HT-29 (cell line): ENCODE data around the gene TGFBR2. TPM values are rescaled to one million over a fixed set of nuclear protein-coding genes. Genes with fewer than 3 reads are reported as not detected.
A peak's percentile ranks its signal among the peaks of the same experiment; 100 is the strongest.

Experiments used
- DNase-seq: peaks from one replicate; pipeline ENCODE4 v3.0.0-alpha.2; 2015; ENCODE audit warnings: low spot score
- total RNA-seq: library from RNA; depleted of rRNA; stranded (reverse); fragments of >200 nt; shearing (Covaris generic); gene quantifications from 2 replicates; pipeline ENCODE4 v1.2.3, GENCODE V29; 2014

The TGFBR2 gene
- total RNA-seq, 1 experiment from 2014 or later: 42.9 TPM

DNA sequence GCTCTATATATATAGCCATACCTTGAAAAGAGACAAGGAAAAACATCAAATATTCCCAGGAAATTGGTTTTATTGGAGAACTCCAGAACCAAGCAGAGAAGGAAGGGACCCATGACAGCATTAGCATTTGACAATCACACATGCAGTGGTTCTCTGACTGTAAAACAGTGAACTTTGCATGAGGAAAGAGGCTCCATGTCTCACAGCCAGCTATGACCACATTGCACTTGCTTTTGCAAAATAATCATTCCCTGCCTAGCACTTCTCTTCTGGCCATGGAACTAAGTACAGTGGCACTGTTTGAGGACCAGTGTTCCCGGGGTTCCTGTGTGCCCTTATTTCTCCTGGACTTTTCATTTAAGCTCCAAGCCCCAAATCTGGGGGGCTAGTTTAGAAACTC is 85.5 kb downstream of the TGFBR2 start:
- DNase-seq: no peak

DNA sequence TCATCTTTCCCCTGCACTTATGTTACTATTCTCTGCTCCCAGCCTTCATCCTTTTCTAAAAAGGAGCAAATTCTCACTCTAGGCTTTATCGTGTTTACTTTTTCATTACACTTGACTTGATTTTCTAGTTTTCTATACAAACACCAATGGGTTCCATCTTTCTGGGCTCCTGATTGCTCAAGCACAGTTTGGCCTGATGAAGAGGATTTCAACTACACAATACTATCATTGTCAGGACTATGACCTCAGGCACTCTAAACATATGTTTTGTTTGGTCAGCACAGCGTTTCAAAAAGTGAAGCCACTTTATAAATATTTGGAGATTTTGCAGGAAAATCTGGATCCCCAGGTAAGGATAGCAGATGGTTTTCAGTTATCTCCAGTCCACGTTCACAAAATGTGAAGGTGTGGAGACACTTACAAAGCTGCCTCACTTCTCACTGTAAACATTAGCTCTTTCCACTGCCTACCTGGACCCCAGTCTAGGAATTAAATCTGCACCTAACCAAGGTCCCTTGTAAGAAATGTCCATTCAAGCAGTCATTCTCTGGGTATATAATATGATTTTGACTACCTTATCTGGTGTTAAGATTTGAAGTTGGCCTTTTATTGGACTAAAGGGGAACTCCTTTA is 86.2 kb downstream of the TGFBR2 start:
- no peak for DNase-seq

DNA sequence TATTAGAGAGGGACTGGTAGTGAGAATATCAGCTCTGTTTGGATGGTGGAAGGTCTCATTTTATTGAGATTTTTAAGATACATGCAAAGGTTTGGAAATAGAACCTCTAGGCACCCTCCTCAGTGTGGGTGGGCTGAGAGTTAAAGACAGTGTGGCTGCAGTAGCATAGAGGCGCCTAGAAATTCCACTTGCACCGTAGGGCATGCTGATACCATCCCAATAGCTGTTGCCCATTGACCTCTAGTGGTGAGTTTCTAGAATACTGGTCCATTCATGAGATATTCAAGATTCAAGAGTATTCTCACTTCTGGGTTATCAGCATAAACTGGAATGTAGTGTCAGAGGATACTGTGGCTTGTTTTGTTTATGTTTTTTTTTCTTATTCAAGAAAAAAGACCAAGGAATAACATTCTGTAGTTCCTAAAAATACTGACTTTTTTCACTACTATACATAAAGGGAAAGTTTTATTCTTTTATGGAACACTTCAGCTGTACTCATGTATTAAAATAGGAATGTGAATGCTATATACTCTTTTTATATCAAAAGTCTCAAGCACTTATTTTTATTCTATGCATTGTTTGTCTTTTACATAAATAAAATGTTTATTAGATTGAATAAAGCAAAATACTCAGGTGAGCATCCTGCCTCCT is 87.2 kb downstream of the TGFBR2 start:
- peak; percentile 71 for DNase-seq

DNA sequence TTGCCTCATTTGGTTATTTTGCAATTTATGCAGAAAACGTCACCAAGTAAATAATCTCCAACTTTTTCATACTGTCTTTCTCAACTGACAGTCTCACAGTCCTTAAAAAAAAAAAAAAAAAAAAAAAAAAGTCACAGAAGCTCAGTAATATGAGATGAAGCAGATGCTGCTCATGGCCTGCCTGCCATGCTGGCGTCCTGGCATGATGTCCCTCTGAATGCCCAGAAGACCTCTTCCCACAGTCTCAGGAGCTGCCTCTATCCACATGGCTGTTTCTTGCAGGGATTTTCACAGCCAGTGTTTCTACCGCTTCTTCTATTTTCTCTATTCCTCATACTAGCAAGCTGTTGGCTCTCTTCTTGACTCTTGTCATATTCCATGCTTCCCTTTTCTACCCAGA is 87.7 kb downstream of the TGFBR2 start:
- DNase-seq: no peak

DNA sequence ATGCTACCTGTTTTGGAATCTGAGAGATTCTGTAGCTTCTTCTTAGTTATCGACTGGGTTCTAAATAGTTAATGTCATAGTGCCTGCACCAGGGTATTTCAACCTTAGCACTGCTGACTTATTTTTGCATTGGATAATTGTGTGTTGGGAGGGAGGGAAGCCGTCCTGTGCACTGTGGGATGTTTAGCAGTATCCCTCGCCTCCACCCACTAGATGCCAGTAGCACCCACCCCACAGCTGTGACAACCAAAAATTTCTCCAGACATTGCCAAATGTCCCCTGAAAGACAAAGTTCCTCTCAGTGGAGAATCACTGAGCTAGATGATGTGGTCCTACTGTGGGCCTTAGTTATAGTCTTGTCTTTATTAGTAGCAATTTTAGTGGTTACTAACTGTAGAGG is 88.3 kb downstream of the TGFBR2 start:
- DNase-seq: no peak

DNA sequence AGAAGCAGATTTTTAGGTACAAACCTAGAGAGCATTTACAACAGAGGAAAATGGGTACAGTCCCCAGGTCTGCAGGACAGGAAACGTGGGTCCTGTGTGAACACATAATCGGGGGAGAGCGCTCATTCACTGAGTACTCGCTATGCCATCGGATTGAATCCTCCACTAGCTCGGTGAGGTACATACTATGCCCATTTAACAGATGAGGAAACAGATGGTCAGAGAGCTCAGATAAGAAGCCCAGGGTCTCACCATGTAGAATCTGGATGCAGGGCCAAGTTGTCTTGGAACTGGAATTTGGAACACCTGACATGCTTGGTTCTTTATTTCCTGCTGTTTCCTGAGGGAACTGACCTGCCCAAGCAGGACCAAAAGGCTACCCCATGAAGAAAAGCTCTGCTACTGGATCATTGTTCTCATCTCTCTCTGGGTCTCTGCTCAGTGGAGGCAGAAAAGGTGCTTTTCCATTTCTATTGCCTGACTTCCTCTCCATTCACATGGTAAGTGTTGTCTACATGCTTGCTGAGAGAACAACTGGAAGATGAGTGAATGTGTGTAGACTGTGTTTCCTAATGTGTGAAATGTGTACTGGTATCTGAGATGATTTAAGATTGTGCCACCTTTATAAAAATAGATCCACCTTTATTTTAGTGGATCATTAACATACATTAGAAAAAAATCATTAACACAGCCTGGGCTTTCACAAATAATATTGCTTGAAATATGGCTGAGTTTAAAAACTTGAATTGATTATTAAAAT is 89.1 kb downstream of the TGFBR2 start:
- no peak for DNase-seq

DNA sequence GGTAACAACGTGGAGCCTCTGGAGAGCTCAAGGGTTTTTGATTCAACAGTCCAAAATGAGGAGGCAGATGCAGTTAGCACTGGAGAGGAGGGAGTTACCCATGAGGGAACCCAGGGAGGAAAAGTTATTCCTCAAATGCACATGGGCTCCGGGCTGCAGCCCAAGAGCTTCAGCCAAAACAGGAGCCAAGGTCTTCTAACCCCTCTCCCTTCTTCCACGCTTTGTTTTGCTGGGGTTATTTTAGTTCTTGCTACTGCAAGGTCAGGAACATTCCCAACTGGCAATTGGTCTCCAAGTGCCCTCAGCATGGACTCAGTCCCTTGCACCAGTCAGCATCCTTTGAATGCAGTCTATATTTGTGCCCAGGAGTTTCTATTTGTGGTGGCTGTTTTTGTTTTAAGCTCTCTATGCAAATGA is 90.0 kb downstream of the TGFBR2 start:
- DNase-seq: no peak

DNA sequence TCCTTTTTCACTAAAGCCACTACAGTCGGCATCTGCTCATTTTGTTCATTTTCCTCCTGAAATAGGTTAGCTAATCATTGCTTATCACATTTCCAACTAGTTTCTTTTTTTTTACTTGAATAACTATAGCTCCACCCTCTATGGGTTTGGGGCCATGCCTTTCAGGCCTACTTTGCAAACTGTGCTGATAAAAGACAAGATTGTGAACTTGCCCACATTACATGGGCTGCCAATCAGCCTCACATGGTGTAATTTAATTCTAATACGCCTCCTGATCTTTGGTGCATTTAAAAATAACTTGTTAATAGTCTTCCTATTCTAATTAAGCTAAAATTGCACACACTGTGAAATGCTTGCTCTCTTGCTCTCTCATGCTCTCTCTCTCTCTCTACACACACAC is 90.5 kb downstream of the TGFBR2 start:
- DNase-seq: no peak

DNA sequence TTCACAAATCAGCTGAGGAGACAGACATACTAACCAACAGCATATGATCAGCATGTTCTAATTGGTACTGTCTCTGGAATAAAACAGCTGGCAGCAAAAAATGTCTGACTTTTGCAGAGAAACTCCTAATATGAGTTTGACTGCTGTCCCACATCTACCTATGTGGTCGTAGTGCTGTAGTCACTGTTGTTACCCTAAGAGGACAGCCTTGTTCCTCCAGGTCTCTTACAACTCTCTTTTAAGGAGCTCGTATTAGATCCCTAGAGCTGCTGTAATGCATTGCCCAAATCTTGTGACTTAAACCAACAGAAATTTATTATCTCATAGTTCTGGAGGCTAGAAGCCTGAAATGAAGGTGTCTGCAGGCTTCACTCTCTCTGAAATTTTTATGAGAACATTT is 92.1 kb downstream of the TGFBR2 start:
- no peak for DNase-seq

DNA sequence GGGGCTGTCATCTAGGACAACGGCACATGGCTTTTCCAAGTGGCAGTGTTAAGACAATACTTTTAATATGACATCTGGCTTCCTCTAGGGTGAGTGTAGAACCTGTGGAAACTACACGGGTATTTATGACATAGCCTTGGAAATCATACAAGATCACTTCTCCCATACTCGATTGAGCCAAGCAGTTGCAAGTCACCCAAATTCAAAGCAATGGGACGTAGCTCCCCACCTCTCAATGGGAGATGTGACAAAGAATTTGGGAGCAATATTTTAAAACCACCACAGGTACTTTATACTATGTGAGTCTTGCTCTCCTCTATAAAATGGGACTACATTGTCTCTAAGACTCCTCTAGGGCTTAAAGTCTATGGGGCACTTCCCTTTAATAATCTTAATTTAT is 93.5 kb downstream of the TGFBR2 start:
- DNase-seq: no peak

DNA sequence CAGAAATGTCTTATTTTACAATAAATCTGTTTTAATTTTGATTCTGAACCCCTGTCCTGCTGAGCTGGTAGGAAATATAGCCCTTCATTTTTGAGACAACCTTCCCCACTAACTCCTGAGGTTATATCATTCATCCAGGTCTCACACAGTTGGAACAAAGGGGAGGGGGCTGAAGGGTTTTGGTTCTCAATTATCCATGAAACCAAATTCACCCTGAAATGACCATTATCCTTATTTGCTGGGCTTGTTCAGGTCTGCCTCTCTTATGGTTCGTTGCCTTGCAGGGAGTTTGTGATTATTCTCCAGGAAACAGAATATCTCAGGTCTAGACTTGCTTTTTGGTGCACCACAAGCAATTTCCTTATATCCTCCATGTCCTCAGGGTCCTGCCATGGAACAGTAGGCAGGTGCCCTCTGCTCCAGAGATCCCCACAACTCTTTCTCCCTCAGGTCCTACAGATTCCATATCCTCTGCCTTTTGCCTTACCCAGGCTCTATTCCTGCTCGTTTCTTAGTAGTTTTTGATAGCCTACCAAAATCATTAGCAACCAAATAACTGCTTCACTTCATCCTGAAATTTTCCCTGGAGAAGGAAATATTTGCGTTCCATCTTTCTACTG is 94.4 kb downstream of the TGFBR2 start:
- no peak for DNase-seq

DNA sequence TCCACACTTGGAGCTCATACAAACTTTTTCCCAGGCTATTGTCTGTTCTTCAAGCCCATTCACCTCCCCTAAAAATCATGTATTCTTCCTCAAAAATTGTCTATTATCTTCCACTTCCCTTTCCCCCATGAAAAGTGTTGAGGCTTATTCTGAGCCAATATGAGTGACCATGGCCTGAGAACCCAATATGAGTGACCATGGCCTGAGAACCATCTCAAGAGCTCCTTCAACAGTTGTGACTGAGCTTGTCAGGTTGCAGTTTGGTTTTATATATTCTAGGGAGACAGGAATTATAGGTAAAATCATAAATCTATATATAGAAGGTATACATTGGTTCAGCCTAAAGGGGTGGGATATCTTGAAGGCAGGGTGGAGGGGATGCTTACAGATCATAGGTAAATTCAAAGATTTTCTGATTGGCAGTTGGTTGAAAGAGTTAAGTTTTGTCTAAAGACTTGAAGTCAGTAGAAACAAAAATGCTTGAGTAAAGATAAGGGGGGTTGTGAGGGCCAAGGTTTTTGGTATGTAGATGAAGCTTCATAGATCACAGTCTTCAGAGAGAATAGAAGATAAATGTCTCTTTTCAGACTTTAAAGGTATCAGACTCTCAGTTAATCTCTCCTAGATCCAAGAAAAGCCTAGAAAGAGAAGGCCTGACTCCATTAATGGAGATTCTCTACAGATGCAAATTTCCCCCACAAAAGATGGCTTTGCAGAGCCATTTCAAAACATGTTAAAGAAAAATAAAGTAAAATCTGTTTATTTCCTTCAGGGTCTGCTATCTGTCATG is 95.8 kb downstream of the TGFBR2 start:
- DNase-seq: no peak

DNA sequence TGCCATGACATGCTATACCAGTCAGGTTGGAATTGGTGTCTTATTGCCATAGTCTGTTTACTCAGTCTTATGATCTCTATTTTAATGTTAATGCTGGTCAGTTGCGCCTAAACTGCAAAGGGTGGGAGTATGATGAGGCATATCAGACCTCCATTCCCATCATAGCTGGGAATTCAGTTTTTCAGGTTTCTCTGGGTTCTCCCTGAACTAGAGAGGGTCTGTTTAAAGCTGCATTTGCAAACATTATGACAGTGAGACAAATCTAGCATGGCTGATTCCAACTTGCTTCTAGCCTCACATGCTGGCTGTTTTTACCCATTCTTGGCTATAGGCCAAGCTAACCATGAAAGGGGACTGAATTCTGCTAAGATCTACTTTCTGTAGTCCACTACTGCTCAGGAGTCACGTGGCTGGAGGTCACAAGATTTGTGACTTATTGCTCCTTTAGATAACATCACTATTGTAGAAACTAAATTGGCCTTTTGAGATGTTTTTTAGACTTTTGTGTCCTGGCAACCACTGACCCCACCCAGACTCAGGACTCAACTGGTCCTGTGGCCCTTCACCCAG is 96.5 kb downstream of the TGFBR2 start:
- no peak for DNase-seq

DNA sequence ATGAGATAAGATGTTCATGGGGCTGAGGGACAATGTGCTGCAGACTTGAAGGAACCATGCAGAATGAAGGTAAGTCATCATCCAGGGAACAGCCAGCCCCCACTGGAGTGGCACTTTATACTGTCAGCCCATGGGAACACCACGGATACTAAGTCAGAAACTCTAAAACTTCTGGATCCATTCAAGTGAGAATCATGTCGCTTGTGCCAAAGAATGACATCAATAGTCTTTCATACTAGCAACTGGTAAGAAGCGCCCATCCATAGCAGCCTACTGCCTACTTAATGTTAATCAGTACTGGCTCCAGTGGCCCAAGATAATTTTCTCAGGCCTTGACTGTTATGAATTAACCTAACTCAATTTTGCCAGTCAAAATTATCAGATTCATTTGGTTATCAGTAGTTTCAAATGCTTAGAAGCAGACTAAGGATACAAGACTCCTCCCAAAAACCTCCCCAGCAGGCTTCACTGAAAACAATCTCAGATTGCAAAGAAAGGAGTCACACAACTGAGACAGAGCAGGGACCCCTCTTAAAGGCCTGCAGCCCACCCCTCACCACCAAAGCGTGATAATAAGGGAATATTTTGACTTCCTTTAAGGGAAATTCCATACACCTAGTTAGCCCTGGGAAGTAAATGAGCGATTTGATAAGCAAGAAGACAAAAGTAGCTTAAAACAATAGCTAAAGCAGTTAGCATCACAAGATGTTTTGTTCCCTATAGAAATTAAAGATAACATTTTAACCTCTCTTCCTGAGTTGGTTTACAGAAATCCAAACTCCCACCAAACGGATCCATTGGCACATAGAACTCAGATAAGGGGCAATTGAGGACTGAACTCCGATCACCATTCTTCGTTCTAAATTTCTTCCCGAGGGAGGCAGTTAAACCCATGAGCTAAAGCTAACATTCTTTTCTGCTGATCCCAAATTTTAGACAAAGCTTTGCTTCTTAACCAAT is 98.8 kb downstream of the TGFBR2 start:
- DNase-seq: no peak

DNA sequence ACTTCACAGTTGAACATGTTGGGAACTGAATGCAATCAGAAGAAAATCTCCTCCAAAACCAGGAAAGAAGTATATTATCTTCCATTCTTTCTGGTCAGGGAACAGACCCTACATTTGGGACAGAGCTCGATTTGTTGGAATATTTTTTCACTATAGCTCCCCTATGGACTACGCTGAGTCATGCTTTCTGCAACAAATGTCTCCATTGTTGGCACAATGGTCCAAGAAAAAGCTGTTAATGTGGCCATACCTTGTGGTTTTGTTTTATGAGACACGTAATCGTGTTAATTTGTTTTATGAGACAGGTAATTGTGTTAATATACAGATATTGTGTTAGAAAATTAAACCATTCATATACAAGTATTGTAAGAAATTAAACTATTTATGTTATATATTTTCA is 101.4 kb downstream of the TGFBR2 start:
- peak; percentile 78 for DNase-seq

DNA sequence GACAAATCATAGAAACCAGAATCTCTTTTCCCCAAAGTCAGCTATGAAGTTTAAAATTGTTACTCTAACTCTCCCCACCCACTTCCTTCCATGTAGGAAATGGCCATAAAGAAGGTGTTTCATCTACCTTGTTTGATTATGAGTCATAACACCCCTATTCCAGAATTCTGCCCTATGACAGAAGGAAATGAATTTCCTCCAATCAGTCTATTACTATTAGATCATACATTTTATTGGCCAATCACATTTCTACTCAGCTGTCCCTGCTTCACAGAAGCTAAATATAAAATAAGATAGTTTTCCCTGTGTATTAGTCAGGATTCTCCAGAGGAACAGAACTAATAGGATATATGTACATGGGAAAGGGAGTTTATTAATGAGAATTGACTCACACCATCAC is 102.1 kb downstream of the TGFBR2 start:
- peak; percentile 47 for DNase-seq

DNA sequence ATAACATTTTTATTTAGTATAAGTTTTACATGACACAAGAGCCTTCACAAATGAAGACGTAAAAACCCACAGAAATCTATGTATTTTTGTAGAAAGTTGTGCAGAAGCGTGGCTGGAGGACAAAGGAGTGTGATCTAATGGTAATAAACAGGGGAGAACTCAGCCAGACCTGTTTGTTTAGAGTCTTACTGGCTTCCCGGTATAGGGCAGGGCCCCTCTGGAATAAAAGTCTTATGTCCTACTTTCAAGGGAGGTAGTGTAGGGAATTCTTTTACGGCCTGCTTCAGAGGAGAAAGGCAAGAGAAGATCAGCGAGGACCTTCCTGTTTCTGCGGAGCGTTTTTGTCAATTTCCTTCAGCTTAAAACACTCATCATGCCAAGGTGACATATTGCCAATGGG is 103.6 kb downstream of the TGFBR2 start:
- no peak for DNase-seq

DNA sequence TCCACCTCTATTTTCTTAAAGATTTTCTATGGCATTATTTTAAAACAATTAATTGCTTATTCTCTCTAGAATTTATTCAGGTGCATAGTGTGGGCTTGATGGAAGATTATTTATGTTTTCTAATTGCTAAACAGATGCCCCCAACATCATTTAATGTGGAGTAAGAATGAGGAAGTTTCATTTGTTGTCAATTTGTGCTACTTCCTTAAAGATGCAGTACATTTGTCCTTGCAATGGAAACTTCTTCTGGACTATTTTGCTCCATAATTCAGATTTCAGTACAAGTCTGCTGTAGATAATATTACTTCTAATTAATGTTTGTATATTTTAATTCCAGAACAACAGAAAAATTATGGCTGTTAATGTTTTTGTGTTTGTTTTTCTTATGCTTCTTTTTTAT is 104.8 kb downstream of the TGFBR2 start:
- DNase-seq: no peak

DNA sequence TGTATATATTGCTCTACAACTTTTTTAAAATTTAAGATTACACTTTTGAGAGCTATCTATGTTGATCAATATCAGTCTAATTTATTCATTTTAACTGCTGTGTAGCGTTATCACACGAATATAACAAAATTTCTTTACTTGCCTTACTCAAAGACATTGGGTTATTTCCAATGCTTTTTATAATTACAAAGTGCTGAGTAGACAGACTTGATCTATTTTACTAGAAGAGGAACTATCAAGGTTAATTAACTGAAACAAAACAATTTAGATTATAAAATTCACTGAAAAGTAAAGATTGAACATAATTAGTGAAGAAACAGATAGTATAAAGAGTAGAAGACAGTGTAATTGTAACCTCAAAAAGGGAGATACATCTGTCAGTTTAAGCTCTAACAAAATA is 105.5 kb downstream of the TGFBR2 start:
- DNase-seq: no peak

DNA sequence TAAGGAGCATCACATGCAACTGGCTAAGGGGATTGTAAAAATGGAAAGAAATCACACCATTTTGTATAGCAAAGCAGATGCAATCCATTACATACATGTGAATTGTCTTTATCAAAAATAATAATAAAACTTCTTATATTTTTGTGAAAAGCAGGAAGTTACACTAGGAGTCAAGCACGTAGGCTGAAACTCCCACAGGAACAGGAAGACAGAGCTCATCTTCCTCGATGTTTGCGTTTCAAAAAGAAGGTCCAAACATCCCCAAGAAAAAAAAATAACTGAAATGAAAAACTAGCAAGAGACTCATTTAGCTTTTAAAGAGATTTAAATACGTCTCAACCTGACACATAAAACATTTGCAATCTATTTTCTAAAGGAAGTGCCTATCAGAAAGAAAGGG is 106.6 kb downstream of the TGFBR2 start:
- DNase-seq: no peak
